Ovary (tissue), 3 donors: ENCODE data around the gene F13A1.

Experiments
- CTCF ChIP-seq, 3 donors: fragments of 450-650 bp in 2 of 3; fragments of 200-600 bp in 1 of 3; IDR thresholded peaks; one replicate each; pipeline versions ENCODE4 v1.5.1 to v1.8.0; 2016 to 2022; ENCODE audit warnings: antibody characterized with exemption in 3 of 3, mild to moderate bottlenecking in 1 of 3
- EP300 ChIP-seq: sonication (generic); formaldehyde crosslinking; IDR thresholded peaks from one replicate; pipeline ENCODE4 v1.6.1; 2017; ENCODE audit warnings: antibody characterized with exemption
- donor health status: DM: no; HTN: no; CAD: no.

GRCh38 chr6:6362056-6362840 lies 41.8 kb upstream of the F13A1 start:
- no peak for TF ChIP-seq EP300
- no peak for TF ChIP-seq CTCF (IDR thresholded peaks at IDR 0.05)
